ENCODE measurements around the gene HADHA.

- no peak for TF ChIP-seq REST (IDR thresholded peaks at IDR 0.05; ENCODE audit: low read depth, low read length)
- no peak for TF ChIP-seq RCOR1 (IDR thresholded peaks at IDR 0.05; ENCODE audit: low read length)
- TF ChIP-seq CTCF (IDR thresholded peaks at IDR 0.05): no peak
- no peak for TF ChIP-seq EZH2phosphoT487 (IDR thresholded peaks at IDR 0.05; ENCODE audit: borderline replicate concordance, low read depth)
- TF ChIP-seq POLR2AphosphoS5 (IDR thresholded peaks at IDR 0.05; ENCODE audit: low read depth, low read length): no peak
- no peak for TF ChIP-seq YY1 (IDR thresholded peaks at IDR 0.05; ENCODE audit: low read depth)
- TF ChIP-seq TAF1 (IDR thresholded peaks at IDR 0.05; ENCODE audit: borderline replicate concordance, low read depth, low read length): no peak
- no peak for TF ChIP-seq MXI1 (IDR thresholded peaks at IDR 0.05; ENCODE audit: low read depth, low read length)
Measured at GRCh38 chr2:26144031-26144430, 100.4 kb downstream of the HADHA start.

Measured in SK-N-SH (cell line).